Measurements from ENCODE around the gene CELF1. TPM values are rescaled to one million over a fixed set of nuclear protein-coding genes. Genes with fewer than 3 reads are reported as not detected.

The CELF1 gene
- total RNA-seq (2014; rRNA removed; shearing (Covaris generic)) = 91.6 and 105 TPM in 2 replicates

DNA sequence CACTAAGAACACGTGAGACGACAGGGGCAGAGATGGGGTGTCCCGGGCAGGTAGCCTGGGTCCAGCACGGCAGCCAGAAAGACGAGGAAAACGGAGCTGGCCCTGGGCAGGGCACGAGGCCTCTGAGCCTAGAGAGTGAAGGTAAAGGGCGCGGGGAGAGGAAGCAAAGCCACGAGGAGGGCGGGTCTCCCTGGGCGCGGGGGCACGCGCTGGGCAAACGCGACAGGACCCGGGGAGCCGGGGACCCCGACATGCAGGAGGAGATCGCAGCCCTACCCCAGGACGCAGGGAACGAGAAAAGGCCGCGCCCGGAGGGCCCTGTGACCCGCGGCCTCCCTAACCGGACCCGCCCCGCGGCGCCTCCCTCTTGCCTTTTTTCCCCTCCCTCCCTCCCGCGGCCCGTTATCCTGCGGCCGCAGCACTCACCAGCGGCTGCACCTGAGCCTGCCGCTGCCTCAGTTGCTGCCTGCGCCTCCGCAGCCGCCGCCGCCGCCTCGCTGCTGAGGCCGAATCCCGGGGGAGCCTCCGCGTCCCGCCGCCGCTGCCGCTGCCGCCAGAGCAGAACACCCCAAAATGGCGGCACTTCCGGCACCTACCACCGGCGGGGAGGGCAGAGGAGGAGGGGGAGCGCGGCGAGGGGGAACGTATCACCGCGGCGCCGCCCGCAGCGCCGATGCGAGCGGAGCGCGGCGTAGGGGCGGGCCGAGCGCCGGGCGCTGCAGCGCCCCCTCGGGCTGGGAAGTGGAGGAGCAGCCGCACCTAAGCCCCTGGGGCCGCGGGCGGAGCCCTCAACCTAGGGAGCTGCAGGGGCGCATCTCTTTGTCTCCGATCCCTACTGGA, at the start of gene CELF1:
Gene CELF1 (minus strand): TSS at position 567 of the 840 bp plus-strand sequence. CDS start 53,609 bp downstream, outside the sequence.

DNA sequence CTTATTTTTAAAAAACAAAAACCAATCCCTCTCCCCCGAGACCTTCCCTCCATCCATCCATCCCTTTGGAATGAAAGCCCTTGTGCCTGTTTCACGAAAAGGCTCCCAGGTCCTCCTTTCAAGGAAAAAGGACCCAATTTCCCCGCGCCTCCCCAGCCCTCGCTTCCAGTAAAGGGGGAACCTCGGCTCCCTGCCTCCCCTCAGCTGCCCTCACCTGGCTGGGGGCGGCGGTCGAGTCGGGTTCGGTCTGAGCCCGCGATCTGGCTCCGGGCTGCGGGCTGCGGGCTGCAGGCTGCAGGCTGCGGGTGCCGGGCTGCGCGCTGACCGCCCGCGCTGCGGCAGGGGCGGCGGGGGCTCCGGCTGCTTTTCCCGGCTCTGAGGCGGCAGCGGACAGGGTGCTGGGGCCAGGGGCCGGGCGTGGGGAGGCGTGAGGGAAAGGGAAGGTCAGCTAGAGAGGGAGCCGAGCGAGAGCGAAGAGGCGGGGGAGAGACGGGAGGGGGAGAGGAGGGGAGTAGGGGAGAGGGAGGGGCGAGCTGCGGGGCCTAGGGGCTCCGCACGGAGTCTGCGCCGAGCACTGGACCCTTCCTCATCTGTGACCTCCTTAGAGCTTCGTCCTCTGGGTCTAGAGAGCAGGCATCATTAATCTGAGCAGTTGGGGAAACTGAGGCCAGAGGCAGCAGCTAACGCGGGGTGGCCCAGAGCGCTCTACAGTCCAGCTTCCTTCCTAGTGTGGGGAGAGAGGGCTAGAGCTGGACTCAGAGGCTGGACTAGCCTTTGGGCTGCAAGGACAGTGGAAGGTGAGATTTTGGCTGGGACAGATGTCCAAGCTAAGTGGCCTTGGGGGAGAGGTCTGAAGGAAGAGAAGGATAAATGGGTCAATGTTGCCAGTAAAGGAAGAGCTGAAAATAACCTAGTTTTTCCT, 41.3 kb upstream of the CELF1 start, which contains the start of gene C1QTNF4:
Gene C1QTNF4 (minus strand): TSS at position 478 of the 922 bp plus-strand sequence. CDS start 3,601 bp downstream, outside the sequence.

DNA sequence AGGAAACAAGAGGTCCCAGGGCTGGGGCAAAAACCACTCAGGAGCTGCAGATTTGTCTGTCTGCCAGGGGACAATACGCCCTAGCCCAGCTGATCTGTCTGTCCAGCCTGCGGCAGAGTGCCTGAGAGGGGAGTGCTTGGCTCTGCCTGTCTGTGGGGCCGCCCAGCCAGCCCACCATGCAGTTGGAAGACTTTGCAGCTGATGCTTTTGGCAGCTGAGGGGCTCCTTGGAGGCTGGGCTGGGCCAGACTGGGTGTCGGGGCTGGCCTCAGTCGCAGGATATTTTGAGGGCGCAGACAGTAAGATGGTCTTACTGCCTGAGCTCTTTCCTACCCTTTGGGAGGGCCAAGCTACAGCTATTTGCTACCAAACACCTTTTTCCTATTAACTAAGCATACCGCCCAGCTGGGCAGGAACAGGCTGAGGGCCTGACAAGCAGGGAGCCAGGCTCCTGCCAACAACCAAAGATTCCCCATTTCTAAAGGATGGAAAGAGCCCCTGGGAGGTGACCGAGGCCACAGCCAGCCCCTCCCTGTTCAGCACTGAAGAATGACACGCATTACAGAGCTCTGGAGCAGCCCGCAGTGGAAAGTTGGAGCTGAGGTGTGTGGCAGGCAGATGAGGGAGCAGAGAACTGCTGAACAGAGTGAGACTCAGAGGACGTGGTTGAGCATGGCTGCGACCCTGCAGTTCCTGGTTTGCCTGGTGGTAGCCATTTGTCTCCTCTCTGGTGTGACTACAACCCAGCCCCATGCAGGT, 33.3 kb upstream of the CELF1 start, which contains the start of gene FAM180B:
Gene FAM180B (plus strand): TSS at position 581 of the 758 bp plus-strand sequence. CDS start 91 bp downstream, at position 672.

DNA sequence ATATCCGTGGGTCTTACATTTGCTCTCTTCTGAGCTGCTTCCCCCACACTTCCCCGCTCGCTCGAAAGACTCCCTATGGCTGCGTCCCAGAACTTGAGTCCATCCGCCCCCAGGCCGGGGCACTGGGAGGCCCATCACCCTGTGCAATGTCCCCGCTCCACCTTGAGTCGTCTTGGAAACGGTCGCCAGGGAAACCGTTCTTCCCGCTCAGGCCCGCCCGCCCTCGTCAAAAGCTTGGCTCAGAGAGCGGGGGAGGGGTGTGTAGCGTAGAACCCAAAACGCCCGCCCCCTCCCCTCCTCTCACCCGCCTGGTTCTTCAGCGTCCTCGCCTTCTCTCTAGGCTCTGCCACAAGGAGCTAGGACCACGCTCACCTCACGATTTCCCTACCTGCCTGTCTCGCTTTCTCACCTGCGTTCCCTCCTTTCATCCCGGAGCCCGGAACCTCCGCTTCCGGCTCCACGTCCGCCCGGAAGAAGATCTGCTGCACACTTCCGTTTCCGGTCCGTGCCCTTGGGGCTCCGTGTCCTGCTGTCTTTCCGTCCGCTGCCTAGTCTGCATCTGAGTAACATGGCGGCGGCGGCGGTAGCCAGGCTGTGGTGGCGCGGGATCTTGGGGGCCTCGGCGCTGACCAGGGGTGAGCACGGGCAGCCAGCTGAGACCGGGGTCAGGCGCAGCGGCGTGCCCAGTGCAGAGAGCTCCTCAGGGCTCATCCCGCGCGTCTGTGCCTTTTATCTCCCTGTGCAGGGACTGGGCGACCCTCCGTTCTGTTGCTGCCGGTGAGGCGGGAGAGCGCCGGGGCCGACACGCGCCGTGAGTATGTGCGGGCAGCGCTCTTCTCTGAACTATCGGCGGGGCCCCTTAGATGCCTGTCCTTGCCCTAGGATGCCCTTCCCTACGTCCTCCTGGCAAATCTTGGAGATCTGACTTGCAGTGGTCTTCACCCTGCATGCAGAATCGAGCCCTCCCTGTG, 25.9 kb upstream of the CELF1 start, which contains the start of the genes KBTBD4 and NDUFS3:
Gene KBTBD4 (minus strand): TSS at position 447 of the 971 bp plus-strand sequence. CDS start 19 bp downstream, at position 428.
Gene NDUFS3 (plus strand): TSS at position 551 of the 971 bp plus-strand sequence. CDS start 18 bp downstream, at position 569.

DNA sequence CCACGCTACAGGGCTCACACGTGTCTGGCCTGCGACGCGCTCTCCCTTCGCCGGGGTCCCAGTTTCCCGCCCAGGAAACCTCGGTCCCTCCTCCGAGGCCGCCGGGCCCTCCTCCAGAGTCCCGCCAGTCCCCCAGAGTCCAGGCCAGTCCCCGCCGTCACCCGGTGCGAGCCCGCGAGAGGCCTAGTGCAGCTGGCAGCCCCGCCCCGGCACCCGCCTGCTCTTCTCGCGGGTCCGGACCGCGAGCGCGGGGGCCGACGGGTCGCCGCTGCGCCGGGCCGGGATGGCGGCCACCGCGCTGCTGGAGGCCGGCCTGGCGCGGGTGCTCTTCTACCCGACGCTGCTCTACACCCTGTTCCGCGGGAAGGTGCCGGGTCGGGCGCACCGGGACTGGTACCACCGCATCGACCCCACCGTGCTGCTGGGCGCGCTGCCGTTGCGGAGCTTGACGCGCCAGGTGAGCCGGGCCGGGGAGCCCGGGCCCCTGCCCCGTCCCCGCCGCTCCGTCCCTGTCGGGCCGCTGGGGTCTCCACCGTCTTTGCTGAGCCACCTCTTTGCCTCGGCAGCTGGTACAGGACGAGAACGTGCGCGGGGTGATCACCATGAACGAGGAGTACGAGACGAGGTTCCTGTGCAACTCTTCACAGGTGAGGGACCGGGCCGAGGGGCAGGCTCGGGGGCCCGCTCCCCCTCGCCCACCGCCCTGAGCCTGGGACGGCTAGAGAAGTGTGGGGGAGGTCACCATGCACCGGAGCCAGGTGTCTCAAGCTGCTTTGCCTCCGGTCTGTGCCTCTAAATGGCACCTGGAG, 12.6 kb upstream of the CELF1 start, which contains the start of gene PTPMT1:
Gene PTPMT1 (plus strand): TSS at position 260 of the 809 bp plus-strand sequence. CDS start 24 bp downstream, at position 284.

DNA sequence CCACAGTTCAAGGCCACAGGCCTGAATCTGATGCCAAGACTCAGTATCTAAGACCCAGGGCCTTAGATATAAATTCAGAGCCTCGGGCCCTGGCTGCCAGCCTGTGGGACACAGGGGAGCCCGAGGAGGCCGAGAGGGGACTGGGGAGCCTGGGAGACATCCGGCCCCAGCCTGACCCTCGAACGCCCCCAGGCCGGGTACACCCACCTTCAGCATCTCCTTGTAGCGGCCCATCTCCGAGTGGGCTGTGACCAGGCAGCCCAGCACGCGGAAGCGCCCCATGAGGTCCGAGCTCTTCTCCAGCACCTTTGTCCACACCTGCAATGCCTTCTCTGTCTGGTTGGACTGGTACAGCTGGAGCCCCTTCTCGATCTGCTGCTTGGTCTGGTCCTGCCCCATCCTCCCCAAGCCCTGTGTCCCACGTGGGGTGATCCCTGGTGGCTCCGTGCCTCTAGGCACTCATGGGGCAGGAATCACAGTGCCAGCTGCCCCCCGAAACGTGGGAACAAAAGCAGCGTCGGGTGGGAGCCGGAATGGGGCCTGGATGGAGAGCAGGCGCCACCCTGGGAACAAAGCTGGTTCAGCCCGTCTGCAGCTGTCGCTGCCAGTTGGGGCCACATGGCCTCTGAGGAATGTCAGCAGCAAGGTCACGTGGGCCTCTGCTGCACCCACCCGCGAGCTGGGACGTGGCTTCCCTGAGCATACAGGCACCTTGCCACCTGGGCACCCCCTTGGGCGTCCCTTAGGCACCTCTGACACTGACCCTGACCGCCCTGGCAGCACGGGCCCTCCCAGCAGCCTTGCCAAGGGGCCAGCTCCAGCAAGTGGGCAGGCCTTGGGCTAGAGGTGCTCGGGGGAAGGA, 104.1 kb downstream of the CELF1 start, which contains the start of gene RAPSN:
Gene RAPSN (minus strand): TSS at position 571 of the 862 bp plus-strand sequence. CDS start 172 bp downstream, at position 399.

DNA sequence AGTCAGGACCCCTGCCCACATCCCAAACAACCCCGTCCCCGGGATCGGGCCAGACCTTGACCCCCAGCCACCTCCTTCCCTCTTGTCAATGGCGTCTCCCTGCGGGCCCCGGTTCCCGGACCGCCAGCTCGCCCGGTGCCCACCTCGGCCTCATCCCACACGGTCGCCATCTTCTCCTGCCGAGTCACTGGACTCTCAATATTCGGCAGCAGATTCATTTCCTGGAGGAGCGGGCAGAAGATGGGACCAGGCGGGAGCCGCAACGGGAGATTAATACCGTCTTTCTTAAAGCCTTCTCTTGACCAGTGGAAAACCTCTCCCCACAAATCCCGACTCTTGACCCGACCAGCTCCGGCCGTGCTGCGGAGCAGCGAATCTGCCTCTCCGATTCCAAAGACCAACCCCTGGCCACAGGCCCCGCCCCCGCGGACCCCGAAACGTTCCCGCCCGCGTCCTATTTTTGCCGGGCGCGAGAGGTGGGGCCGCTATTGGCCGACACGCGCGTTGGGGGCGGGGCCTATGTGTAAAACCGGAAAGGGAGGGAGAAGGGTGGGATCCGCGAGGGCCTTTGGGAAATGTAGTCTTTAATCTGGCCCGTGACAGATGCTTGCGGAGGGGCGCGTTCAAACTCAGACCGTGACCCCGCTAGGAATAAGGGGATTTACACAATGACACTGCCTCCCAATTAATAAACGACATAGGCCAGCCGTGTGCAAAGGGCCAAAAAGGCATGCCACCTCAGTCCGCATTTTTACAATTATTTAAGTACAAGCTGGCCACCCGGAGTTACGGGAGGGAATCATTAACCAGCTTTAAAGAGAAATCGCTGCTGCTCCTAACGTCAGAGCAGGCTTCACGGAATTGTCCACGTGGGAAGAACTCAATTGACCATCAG, 126.6 kb downstream of the CELF1 start, which contains the start of gene PSMC3:
Gene PSMC3 (minus strand): TSS at position 378 of the 895 bp plus-strand sequence. CDS start 160 bp downstream, at position 218.

Small RNAs within 50 kb of the gene (small RNA-seq; reads per million reads assigned to genes)
- gene RN7SL652P = not detected
- gene RNU5E-10P = 0.38 reads per million

Other genes with a start within 250 kb of the CELF1 start
- not detected in 2 replicates for gene MYBPC3, start 200.4 kb downstream of the CELF1 start, total RNA-seq (2014; rRNA removed; shearing (Covaris generic))
- gene SPI1, start 174.6 kb downstream of the CELF1 start, total RNA-seq (2014; rRNA removed; shearing (Covaris generic)) = not detected in 2 replicates
- gene SLC39A13, start 144.5 kb downstream of the CELF1 start, total RNA-seq (2014; rRNA removed; shearing (Covaris generic)) = 48.1 and 53.2 TPM in 2 replicates
- gene PSMC3, start 126.7 kb downstream of the CELF1 start, total RNA-seq (2014; rRNA removed; shearing (Covaris generic)) = 263 and 283 TPM in 2 replicates
- 0.11 TPM in 1 of 2 replicates, not detected in the other for gene RAPSN, start 104.0 kb downstream of the CELF1 start, total RNA-seq (2014; rRNA removed; shearing (Covaris generic))
- gene PTPMT1, start 12.5 kb upstream of the CELF1 start, total RNA-seq (2014; rRNA removed; shearing (Covaris generic)) = 170 and 178 TPM in 2 replicates
- gene KBTBD4, start 25.8 kb upstream of the CELF1 start, total RNA-seq (2014; rRNA removed; shearing (Covaris generic)) = 20.7 and 25.5 TPM in 2 replicates
- 132 and 135 TPM in 2 replicates for gene NDUFS3, start 25.9 kb upstream of the CELF1 start, total RNA-seq (2014; rRNA removed; shearing (Covaris generic))
- gene FAM180B, start 33.5 kb upstream of the CELF1 start, total RNA-seq (2014; rRNA removed; shearing (Covaris generic)) = 0.13 and 1.4 TPM in 2 replicates
- 0.11 TPM in 1 of 2 replicates, not detected in the other for gene C1QTNF4, start 41.3 kb upstream of the CELF1 start, total RNA-seq (2014; rRNA removed; shearing (Covaris generic))
- gene MTCH2, start 89.4 kb upstream of the CELF1 start, total RNA-seq (2014; rRNA removed; shearing (Covaris generic)) = 64.9 and 92.9 TPM in 2 replicates
- 1.3 and 1.4 TPM in 2 replicates for gene AGBL2, start 162.2 kb upstream of the CELF1 start, total RNA-seq (2014; rRNA removed; shearing (Covaris generic))
- 57.5 and 59.6 TPM in 2 replicates for gene FNBP4, start 214.2 kb upstream of the CELF1 start, total RNA-seq (2014; rRNA removed; shearing (Covaris generic))

All from A375 (cell line).